H54 (cell line): ENCODE data around the gene OAS2.

Experiments used
- DNase-seq: peaks from one replicate; pipeline ENCODE4 v3.0.0; 2011; ENCODE audit warnings: low spot score, mixed read lengths; ENCODE audit not compliant: insufficient read length
- FAIRE-seq: peaks from 3 replicates; lab custom pipeline; 2011; peaks lifted over from hg19 to GRCh38; lab: Jason Lieb, UNC
- POLR2A ChIP-seq: IDR thresholded peaks from 2 replicates; pipeline ENCODE4 v1.6.1; 2011; ENCODE audit warnings: low read depth, mild to moderate bottlenecking, low read length

OAS2 gene

DNA sequence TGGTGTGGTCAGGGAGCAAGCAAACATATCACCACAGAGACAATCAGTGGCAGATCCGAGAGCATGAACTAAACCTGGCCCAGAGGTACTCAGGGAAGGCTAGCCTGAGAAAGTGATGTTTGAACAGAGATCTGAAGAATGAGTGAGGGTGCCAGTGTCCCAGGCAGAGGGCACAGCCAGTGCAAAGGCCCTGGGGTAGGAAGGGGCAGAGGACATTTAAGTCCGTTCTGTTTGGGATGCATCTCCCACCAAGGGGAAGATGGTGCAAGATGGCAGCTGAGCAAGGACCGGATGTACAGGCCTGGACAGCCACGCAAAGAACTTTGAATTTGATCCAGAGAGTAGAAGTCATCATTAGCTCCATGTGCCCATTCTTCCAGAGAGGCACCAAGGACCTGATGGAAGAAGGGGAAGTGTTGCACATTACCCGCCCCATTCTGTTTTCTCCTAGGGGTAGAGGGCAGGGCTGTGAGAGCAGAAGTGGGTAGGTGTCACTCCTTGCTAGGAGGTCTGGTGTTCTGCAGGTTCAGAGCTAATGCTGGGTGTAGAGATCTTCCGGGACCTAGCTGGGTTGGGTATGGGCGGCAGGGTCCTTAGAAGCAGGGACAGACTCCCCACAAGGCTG lies 82.1 kb downstream of the OAS2 start:
- no peak for TF ChIP-seq POLR2A
- FAIRE-seq (no peak), DNase-seq (no peak)

DNA sequence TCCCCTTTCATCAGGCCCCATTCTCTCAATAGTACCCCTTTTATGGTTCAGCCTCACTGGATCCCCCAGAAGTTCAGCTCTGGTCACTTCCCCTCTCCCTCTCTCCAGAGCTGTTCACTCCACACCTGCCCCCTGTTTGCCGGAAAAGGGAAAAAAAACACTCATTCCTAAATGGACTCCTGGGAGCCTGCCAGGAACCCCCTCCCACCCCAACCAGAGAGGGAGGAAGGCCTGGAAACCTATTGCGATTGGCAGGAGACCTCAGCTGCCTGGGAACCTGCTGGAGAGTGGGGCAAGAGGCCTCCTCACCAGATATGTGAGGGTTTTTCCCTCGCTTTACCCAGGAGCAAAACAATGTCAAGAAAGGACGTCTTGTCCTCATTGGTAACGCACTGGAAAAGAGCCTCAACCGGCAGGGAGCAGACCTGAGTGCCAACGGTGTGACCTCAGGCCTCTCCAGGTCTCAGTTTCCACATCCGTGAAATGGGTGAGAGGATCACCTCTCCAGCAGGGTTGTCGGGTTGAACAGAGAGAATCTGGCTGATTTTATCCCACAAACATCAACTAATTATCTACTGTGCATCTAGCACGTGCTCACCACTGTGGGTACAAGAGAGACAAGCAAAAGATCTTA lies 82.9 kb downstream of the OAS2 start:
- no peak for FAIRE-seq
- no peak for TF ChIP-seq POLR2A
- no peak for DNase-seq
